ENCODE data around the gene RNF166.
A peak's percentile ranks its signal among the peaks of the same experiment; 100 is the strongest.

RNF166 gene, protein sequence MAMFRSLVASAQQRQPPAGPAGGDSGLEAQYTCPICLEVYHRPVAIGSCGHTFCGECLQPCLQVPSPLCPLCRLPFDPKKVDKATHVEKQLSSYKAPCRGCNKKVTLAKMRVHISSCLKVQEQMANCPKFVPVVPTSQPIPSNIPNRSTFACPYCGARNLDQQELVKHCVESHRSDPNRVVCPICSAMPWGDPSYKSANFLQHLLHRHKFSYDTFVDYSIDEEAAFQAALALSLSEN

DNA sequence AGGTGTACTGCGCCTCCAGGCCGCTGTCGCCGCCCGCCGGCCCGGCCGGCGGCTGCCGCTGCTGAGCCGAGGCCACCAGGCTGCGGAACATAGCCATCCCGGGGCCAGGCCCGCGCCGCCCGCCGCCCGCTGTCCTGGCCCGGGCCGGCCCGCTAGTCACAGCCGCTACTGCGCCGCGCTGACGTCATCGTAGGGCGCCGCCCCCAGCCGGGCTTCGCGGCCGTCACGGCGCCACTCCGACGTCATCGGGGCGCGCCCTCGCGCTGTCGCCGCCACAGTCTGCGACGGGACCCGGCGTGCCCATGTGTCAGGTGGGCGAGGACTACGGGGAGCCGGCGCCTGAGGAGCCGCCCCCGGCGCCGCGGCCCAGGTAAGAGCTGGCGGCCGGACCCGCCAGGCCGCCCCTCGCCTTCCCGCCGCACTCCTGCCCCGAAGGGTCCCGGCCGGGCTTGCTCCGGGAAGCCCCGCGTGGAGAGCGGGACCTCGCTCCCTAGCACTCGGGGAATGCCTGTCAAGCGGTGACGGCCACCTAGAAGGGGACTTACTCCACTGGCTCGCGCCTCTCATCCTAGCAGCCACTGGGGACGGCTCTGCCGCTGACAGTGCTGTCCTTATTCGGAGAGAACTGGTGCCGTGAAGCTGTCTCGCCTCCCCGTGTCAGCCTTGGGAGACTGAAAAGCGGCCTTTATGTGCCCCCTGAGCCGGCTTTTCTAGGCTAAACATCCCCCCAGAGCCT, at the start of gene RNF166, which contains the start of gene CTU2:
Gene RNF166, minus strand, starts transcription at position 180 of the 736 bp plus-strand sequence. Its CDS starts 83 bp downstream, at position 97.
Gene CTU2, plus strand, starts transcription at position 275 of the 736 bp plus-strand sequence. Its CDS starts 28 bp downstream, at position 303.
- H3K4me3 ChIP-seq (ENCODE audit: low read length), result peak within 1 kb of the TSS; percentile 92

DNA sequence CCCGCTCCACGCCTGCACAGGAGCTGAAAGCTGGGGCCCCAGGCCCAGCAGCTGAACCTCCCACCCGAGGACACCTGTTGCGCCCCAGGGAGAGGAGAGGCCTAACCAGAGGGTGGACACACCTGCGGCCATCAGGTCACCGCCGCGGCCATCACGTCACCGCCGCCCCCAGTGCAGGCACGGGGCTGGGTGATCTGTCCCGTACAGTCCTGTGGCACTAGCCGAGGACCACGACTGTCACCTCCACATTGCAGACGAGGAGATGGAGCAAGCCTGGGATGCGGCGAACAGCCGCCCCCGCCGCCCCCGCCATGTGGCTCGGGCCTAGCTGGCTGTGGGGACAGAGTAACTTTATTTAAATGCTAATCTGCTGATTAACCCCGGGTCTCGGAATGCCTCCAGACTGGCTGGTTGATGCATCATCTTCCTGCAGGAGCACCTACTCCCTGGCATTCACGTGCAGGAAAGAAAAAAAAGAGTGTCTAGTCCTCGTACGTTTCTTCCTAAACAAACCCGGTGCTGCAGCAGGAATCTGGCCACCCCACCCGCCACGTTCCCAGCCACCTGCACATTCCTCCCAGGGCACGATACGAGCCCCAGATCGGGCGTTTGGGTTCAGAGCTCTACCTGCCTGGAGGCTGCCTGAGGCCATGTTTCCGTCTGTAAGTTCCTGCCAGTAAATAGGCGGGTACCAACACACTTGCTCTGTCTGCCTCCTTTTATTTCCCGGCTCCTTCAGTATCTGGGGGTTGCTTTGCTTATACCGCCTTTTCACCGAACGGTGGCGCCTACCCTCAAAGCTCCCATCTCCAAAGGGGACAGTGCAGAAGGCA, 48.9 kb upstream of the RNF166 start:
- H3K36me3 ChIP-seq (ENCODE audit: control insufficient read depth, low read depth, low read length), result no peaks in the 10 kb centered on the region
- no peaks in the 10 kb centered on the region for H3K27me3 ChIP-seq (ENCODE audit: control insufficient read depth, insufficient read depth, low read length)
- H3K9ac ChIP-seq (ENCODE audit: low read length), result no peak overlapping the region
- no peak overlapping the region for H3K27ac ChIP-seq (ENCODE audit: low read length)
- no peak overlapping the region for H3K4me3 ChIP-seq (ENCODE audit: low read length)
- H3K9me3 ChIP-seq (ENCODE audit: control insufficient read depth, low read depth, low read length), result no peaks in the 10 kb centered on the region
- H3K4me1 ChIP-seq (ENCODE audit: control insufficient read depth, low read depth, low read length), result peaks cover 12% of the 10 kb centered on the region

More for the DNA sequence above, at the start of gene RNF166, which contains the start of gene CTU2:
- Histone ChIP-seq H3K27ac (ENCODE audit: low read length) (no peak within 1 kb of the TSS), H3K4me1 (ENCODE audit: control insufficient read depth, low read depth, low read length) (no peaks in the 10 kb centered on the region), H3K36me3 (ENCODE audit: control insufficient read depth, low read depth, low read length) (no peaks in the 10 kb centered on the region), H3K9me3 (ENCODE audit: control insufficient read depth, low read depth, low read length) (no peaks in the 10 kb centered on the region), H3K27me3 (ENCODE audit: control insufficient read depth, insufficient read depth, low read length) (no peaks in the 10 kb centered on the region), H3K9ac (ENCODE audit: low read length) (peak within 1 kb of the TSS; percentile 70)

DNA sequence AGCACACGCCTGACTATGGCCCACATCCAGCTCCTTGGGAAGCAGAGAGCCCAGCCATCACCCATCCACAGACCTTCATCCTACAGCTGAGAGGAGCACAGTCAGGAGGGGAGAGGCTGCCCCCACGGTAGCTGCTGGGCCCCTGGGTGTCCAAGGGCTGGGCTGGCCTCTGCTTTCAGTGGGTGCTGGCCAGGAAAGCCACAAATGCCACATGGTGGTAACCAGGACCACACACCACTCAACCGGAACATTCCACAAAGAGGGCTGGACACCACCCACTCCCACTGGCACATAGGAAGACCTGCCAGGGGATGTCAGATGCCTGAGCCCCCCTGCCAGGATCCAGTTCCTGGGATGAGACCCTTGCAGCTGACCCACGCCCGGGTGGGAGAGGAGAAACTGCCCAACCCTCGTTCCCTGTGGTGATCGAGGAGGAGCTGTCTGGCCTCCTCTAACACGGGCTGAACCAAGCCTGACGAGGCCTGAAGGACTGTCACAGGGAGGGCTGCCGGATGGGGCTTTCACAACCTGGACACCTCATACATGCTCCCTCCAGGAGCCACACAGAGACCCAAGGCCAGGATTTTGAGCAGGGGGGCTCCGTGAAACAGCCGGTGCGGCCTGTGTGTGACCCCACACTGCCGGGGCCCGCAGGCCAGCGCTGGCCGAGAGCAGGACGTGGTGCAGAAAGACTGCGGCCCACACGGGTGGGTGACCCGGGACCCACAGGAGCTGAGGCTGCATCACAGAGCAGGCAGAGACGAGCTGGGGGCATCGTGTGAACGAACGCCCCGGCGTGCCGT, 48.1 kb upstream of the RNF166 start:
- H3K4me3 ChIP-seq (ENCODE audit: low read length), result no peak overlapping the region
- H3K9ac ChIP-seq (ENCODE audit: low read length), result no peak overlapping the region
- H3K27me3 ChIP-seq (ENCODE audit: control insufficient read depth, insufficient read depth, low read length), result no peaks in the 10 kb centered on the region
- H3K27ac ChIP-seq (ENCODE audit: low read length), result no peak overlapping the region
- H3K36me3 ChIP-seq (ENCODE audit: control insufficient read depth, low read depth, low read length), result no peaks in the 10 kb centered on the region
- H3K9me3 ChIP-seq (ENCODE audit: control insufficient read depth, low read depth, low read length), result no peaks in the 10 kb centered on the region
- H3K4me1 ChIP-seq (ENCODE audit: control insufficient read depth, low read depth, low read length), result peaks cover 12% of the 10 kb centered on the region

DNA sequence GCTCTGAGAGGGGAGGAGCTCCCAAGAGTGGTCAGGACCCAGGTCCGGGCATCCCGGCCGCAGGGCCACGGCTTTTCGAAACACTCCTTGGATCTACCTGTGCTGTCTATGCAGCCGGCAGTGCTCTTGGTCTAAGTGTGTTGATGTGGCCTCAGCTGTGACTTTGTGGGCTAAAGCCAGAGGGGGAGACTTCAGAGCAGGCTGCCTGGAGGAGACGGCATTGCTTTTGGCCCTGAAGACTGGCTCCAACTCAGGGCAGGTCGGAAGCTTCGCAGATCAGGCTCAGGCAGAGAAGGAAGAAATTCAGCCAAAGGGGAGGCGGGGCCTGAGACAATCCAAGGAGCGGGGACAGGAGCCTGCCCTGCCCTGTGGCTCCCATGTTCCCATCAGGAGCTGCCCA, 47.4 kb upstream of the RNF166 start:
- Histone ChIP-seq H3K27ac (ENCODE audit: low read length) (no peak overlapping the region), H3K9me3 (ENCODE audit: control insufficient read depth, low read depth, low read length) (no peaks in the 10 kb centered on the region), H3K4me1 (ENCODE audit: control insufficient read depth, low read depth, low read length) (peaks cover 6% of the 10 kb centered on the region), H3K4me3 (ENCODE audit: low read length) (no peak overlapping the region), H3K9ac (ENCODE audit: low read length) (no peak overlapping the region), H3K36me3 (ENCODE audit: control insufficient read depth, low read depth, low read length) (no peaks in the 10 kb centered on the region), H3K27me3 (ENCODE audit: control insufficient read depth, insufficient read depth, low read length) (no peaks in the 10 kb centered on the region)

DNA sequence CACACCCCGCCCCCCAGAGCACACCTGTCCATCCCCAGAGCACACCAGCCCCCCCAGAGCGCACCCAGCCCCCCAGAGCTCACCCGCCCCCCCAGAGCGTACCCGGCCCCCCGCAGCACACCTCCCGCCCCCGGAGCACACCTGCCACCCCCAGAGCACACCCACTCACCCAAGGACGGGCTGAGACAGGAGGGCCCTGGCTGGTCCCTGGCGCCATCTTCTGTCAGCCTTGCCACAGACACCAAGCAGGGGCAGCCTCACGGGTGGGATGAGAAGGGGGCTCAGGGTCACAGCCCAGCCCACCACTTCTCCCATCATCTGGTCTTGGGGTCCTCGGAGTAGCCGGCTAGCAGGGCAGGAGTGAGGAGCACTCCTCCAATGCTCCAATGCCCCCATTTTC, 47.0 kb upstream of the RNF166 start:
- H3K9me3 ChIP-seq (ENCODE audit: control insufficient read depth, low read depth, low read length), result no peaks in the 10 kb centered on the region
- H3K27me3 ChIP-seq (ENCODE audit: control insufficient read depth, insufficient read depth, low read length), result no peaks in the 10 kb centered on the region
- H3K4me1 ChIP-seq (ENCODE audit: control insufficient read depth, low read depth, low read length), result peaks cover 6% of the 10 kb centered on the region
- H3K27ac ChIP-seq (ENCODE audit: low read length), result no peak overlapping the region
- H3K9ac ChIP-seq (ENCODE audit: low read length), result no peak overlapping the region
- no peaks in the 10 kb centered on the region for H3K36me3 ChIP-seq (ENCODE audit: control insufficient read depth, low read depth, low read length)
- no peak overlapping the region for H3K4me3 ChIP-seq (ENCODE audit: low read length)

DNA sequence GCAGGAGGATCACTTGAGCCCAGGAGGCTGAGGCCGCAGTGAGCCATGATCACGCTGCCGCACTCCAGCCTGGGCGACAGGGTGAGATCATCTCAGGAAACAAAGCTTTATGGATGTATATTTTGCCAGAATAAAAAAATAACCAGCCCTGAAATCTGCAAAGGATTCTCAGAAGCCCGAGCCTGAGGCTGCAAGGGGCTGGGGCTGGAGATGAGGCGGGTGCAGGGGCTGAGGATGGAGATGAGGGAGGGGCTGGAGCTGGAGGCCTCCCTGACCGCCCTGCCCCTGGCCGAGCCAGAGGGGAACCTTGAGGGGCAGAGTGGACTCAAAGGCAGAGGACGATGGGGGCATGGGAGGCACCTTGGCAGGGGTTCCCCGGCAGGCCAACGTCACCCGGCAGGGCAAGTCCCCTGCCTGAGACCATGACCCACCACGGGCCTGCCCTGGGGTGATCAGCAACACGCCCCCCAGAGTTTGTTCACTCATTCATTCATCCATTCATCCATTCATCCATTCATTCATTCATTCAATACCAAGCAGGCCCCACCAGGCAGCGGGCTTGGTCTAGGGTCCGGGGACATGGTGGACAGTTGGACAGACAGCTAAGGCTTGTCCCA, 46.3 kb upstream of the RNF166 start:
- no peak overlapping the region for H3K9ac ChIP-seq (ENCODE audit: low read length)
- H3K9me3 ChIP-seq (ENCODE audit: control insufficient read depth, low read depth, low read length), result no peaks in the 10 kb centered on the region
- no peak overlapping the region for H3K27ac ChIP-seq (ENCODE audit: low read length)
- H3K36me3 ChIP-seq (ENCODE audit: control insufficient read depth, low read depth, low read length), result no peaks in the 10 kb centered on the region
- no peaks in the 10 kb centered on the region for H3K27me3 ChIP-seq (ENCODE audit: control insufficient read depth, insufficient read depth, low read length)
- peaks cover 6% of the 10 kb centered on the region for H3K4me1 ChIP-seq (ENCODE audit: control insufficient read depth, low read depth, low read length)
- H3K4me3 ChIP-seq (ENCODE audit: low read length), result no peak overlapping the region

DNA sequence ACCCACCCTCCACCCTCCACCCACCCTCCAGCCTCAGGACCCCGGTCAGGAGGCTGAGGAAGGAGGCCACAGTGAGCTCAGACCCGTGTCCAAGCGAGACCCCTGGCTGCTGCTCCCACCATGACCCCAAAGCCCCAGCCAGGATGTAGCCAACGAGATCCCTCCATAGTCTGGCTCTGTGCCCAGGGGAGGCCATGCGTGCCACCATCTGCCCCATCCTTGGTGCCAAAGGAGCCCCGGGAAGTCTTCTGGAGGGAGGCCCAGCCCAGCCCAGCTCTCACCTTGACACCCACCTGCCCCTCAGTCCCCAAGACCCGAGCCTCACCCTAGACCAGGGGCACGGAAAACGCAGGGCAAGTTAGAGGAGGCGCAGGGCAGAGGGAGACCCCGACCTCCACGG, 44.6 kb upstream of the RNF166 start:
- Histone ChIP-seq H3K36me3 (ENCODE audit: control insufficient read depth, low read depth, low read length) (no peaks in the 10 kb centered on the region), H3K9me3 (ENCODE audit: control insufficient read depth, low read depth, low read length) (no peaks in the 10 kb centered on the region), H3K9ac (ENCODE audit: low read length) (no peak overlapping the region), H3K4me1 (ENCODE audit: control insufficient read depth, low read depth, low read length) (peaks cover 6% of the 10 kb centered on the region), H3K27ac (ENCODE audit: low read length) (no peak overlapping the region), H3K27me3 (ENCODE audit: control insufficient read depth, insufficient read depth, low read length) (no peaks in the 10 kb centered on the region), H3K4me3 (ENCODE audit: low read length) (no peak overlapping the region)

DNA sequence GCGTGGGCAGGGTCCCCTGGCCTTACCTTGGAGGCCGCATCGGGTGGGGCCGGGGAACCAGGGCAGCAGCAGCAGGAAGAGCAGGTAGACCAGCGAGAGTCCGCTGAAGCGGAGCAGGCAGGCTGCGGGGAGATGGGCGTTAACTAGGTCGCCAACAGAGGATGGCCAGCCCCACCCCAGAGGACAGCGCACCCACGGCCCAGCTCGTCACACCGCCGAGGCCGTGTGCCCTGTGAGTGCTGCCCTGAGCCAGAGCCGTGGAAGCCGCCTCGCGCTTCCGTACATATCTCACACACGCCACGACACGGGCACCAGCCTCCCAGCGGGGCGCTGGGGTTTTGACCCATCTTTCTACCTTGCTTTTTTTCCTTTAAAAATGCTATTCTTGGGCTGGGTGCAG, 43.1 kb upstream of the RNF166 start:
- H3K9me3 ChIP-seq (ENCODE audit: control insufficient read depth, low read depth, low read length), result no peaks in the 10 kb centered on the region
- H3K27ac ChIP-seq (ENCODE audit: low read length), result no peak overlapping the region
- no peak overlapping the region for H3K4me3 ChIP-seq (ENCODE audit: low read length)
- H3K27me3 ChIP-seq (ENCODE audit: control insufficient read depth, insufficient read depth, low read length), result no peaks in the 10 kb centered on the region
- no peak overlapping the region for H3K9ac ChIP-seq (ENCODE audit: low read length)
- no peaks in the 10 kb centered on the region for H3K4me1 ChIP-seq (ENCODE audit: control insufficient read depth, low read depth, low read length)
- H3K36me3 ChIP-seq (ENCODE audit: control insufficient read depth, low read depth, low read length), result no peaks in the 10 kb centered on the region

DNA sequence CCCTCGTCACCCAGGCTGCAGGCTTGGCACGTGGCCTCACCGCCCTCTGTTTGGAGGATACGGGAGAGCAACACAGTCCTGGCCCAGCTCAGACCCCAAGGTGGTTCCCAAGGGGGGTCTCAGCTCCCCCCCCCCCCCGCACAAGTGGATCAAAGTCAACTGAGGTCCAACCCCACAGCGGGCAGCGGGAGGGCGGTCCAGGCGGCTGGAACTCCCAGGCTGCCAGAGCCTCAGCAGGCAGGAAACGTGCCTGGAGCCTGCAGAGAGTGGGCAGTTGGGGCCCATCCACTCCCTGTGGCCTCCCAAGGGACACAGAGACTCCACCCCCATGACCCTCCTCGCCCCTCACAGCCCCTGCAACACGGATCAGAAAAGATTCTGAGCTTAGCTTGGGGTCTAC, 42.2 kb upstream of the RNF166 start:
- Histone ChIP-seq H3K4me3 (ENCODE audit: low read length) (no peak overlapping the region), H3K27ac (ENCODE audit: low read length) (no peak overlapping the region), H3K4me1 (ENCODE audit: control insufficient read depth, low read depth, low read length) (no peaks in the 10 kb centered on the region), H3K9me3 (ENCODE audit: control insufficient read depth, low read depth, low read length) (no peaks in the 10 kb centered on the region), H3K9ac (ENCODE audit: low read length) (no peak overlapping the region), H3K27me3 (ENCODE audit: control insufficient read depth, insufficient read depth, low read length) (no peaks in the 10 kb centered on the region), H3K36me3 (ENCODE audit: control insufficient read depth, low read depth, low read length) (no peaks in the 10 kb centered on the region)

DNA sequence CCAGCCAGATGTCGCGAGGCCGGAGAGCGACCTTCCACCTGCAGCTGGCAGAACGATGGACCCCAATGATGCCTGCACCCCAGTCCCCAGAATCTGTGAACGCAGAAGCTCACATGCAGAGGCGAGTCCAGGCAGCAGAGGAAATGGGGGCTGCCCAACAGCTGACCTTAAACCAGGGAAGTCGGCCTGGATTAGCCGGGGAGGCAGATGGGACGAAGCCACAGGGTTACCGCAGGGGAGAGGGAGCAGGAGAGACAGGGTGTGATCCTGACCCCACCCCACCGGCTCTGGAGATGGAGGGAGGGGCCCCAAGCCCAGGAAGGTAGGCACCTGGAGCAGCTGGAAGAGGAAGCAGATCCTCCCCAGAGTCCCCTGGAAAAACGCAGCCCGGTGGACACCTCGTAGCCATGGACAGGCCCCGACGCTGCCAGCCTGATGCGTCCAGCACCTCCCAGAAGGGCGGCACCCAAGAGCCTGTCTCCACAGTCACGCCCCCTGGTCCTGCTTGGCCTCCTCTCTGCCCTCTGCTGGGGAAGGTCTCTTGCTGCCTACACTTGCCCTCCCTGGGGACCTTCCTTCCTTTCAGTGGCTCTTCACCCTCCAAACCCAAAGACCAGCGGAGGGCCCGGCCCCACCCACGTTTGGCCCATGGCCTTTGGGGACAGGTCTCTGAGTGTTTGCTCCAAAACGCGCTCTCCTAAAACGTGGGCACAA, 41.5 kb upstream of the RNF166 start:
- no peak overlapping the region for H3K4me3 ChIP-seq (ENCODE audit: low read length)
- H3K27ac ChIP-seq (ENCODE audit: low read length), result no peak overlapping the region
- no peaks in the 10 kb centered on the region for H3K27me3 ChIP-seq (ENCODE audit: control insufficient read depth, insufficient read depth, low read length)
- H3K9ac ChIP-seq (ENCODE audit: low read length), result no peak overlapping the region
- H3K9me3 ChIP-seq (ENCODE audit: control insufficient read depth, low read depth, low read length), result no peaks in the 10 kb centered on the region
- no peaks in the 10 kb centered on the region for H3K4me1 ChIP-seq (ENCODE audit: control insufficient read depth, low read depth, low read length)
- no peaks in the 10 kb centered on the region for H3K36me3 ChIP-seq (ENCODE audit: control insufficient read depth, low read depth, low read length)

Data from iPS-18a (cell line).